DMS53 (cell line): ENCODE measurements around the gene PCDHGC5.

Experiments used
- DNase-seq: peaks from one replicate; lab custom pipeline; 2025; lab: John Stamatoyannopoulos, UW

The PCDHGC5 gene

GRCh38 chr5:141490771-141491170 lies 1.9 kb downstream of the PCDHGC5 start:
- no peak for DNase-seq

GRCh38 chr5:141491323-141492167 lies 2.7 kb downstream of the PCDHGC5 start:
- no peak for DNase-seq

- DNase-seq, result no peak
Observed at GRCh38 chr5:141492168-141492885, 3.4 kb downstream of the PCDHGC5 start.

DNA sequence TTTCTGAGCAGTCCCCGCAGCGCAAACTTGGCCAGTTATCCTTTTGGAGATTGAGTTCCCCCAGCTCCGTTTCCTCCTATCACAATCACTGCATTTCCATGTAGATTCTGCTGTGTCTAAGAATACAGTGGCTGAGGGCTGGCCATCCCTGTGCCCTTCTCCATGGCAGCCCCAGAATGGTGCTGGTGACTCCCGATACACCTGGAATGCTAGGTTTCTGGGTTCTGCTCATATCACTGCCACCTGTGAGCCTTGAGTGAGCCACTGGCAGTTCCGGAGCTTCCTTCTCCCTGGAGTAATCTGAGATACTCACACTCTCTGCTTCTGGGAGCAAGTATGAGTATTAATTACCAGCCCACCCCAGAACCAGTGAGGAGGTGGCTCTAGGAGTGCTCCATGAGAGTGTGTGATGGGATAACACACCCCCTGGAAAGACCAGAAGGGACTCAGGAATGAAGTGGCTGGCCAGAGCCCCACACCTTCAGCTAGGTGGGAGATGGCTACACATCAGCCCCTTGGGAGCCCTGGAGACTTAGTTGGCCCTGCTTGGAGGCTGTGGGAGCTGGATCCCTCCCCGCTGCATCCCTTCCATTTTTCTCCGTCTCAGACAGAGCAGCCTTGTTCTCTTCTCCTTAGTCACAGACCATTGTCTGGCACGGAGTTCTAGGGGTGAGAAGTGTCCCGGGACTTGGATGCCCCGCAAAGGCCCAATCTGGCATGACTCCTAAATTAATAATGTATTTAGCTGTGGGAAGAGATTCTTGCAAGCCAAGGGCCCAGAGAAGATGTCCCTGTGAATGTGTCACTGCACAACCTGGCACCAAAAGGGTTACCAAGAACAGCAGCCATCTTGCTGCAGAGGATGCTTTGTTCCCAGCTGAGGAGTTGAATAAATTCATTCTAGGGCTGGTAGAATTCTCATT lies 4.9 kb downstream of the PCDHGC5 start:
- no peak for DNase-seq

GRCh38 chr5:141494761-141495452 lies 6.0 kb downstream of the PCDHGC5 start:
- DNase-seq, result no peak

DNA sequence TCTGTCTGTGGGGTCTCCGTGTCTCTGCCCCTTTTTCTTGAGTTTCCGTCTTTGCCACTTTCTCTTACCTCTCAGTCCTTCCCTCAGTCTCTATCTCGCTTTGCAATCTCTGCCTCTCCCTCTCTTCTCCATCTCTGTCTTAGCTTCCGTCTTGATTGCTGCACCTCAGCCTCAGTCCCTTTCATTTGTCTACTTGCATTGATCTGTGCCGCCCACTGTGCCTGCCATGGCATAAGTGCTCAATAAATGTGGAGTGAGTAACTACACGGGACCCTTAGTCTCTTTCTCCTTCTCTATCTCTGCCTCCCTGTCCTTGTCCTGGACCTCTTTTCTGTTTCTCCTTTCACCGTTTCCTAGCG lies 6.6 kb downstream of the PCDHGC5 start:
- DNase-seq, result no peak

DNA sequence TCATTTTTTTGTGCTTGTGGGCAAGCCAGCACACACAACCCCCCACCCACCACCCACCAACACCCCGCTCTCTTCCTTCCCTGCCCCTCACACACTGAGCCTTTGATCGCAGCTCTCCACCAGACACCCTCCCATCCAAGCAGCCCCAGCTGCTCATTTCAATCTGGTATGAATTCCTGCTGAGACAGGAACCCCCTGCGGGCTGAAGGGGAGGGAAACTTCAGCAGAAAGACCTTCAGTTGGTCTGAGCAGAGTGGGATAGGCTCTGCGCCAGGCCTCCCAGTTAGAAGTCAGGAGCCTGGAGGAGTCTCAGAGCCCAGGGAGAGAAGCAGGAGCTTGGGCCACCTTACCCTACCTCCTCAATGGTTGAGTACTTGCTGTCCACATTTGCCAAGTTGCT lies 7.2 kb downstream of the PCDHGC5 start:
- DNase-seq, result no peak

GRCh38 chr5:141501761-141502160 lies 12.9 kb downstream of the PCDHGC5 start:
- no peak for DNase-seq

DNA sequence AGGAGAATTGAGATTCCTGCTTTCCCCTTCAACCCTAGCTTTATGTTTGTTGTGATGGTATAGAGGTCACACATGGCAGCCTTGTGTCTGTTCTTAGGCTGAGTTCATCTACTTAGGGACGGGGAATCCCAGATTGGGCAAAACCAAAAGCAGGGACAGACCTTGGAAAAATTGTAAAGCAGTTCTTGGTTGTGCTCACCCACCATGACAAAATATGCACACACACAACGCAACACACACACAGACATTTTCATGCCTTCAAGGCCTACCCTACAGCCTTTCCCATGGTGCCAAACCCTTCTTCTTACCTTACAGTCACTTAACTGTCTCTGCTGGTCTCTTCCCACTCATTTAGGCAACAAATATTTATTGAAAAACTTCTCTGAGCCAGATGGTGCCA lies 14.8 kb downstream of the PCDHGC5 start:
- DNase-seq, result no peak

- DNase-seq, result no peak
Observed at GRCh38 chr5:141504216-141504615, 15.3 kb downstream of the PCDHGC5 start.

DNA sequence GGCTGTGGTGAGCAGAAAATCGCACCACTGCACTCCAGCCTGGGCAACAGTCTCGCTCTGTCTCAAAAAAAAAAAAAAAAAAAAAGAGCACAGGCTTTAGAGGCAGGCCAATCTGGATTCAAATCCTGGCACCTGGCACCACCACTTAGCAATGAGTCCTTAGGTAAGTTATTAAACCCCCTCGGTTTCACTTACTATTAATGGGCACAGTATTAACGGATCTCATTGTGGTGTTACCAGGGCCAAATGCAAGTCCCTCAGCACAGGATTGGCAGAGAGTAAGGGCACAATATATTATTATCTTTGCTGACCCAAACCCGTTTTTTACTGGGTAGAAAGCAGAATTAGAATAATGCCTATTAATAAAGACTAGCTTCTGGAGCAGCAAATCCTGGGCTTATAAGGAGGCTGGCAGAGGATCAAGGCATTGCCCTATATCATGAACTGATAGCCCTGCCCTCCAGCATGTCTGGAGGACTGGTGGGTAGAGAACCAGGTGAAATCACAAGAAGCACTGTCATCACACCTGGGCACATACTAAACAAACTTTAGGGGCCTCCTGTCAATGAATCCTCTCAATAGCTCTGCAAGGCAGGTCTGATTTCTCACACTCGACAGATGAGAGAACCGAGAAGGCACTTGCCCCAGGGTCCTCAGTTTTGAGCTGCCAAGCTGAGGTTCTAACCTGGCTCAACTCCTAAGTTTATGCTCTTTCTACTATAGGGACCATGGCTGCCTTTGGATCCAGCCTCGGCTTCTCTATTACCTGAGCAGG lies 17.7 kb downstream of the PCDHGC5 start:
- no peak for DNase-seq

- no peak for DNase-seq
Observed at GRCh38 chr5:141507387-141508091, 18.7 kb downstream of the PCDHGC5 start.

DNA sequence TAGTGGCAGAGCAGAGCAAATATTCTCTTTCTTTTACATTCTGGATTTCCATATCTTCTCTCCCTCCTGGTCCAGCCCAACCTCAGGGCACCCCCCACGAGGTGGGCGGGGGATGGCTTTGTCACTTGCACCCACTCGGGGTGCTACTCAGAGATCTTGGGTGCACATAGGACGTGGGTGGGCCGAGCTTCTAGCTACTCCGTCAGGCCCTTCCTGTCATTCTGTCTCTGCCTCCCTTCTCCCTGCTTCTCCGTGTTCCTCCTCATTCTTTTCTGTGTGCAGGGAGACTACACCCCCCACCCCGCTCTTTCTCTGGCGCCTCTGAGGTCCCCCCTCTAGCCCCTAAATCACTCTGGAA lies 19.5 kb downstream of the PCDHGC5 start:
- DNase-seq, result no peak

DNA sequence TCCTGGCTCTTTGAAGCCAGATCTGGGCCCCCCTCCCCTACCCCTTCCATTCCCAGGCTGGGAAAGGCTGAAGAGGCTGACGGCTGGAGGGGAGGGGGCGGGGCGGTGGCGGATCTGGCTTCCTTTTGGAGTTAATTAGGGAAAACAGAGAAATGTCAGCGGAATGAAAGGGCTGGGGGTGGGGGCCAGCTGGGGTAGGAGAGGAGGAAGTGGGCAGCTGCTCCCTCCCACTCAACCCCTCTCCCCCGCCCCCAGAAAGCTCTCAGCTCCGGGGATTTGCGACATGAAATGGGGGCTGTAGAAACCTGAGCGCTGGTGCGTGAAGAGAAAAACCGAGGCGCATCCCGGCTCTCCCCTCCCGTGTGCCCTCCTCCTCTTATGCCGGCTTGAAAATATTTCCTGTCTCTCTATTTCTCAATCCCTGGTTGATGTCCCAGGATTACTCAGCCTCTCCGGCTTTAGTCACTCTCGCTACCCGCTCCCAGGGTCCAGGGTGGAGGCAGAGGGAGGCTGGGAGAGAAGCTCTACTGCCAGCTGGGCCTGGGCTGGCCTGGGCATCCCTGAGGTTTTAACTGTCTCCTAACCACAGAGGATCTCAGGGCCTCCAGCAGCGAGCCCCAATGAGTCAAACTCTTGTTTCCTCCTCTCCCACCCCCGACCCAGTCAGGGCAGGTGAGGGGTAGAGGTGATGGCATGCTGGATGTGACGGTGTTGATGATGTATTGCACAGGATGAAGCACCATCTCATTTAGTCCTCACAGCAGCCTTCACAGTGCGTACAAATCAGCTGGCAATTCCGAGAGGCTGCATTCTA lies 20.1 kb downstream of the PCDHGC5 start:
- DNase-seq, result peak; percentile 20

GRCh38 chr5:141510160-141510559 lies 21.3 kb downstream of the PCDHGC5 start:
- no peak for DNase-seq

DNA sequence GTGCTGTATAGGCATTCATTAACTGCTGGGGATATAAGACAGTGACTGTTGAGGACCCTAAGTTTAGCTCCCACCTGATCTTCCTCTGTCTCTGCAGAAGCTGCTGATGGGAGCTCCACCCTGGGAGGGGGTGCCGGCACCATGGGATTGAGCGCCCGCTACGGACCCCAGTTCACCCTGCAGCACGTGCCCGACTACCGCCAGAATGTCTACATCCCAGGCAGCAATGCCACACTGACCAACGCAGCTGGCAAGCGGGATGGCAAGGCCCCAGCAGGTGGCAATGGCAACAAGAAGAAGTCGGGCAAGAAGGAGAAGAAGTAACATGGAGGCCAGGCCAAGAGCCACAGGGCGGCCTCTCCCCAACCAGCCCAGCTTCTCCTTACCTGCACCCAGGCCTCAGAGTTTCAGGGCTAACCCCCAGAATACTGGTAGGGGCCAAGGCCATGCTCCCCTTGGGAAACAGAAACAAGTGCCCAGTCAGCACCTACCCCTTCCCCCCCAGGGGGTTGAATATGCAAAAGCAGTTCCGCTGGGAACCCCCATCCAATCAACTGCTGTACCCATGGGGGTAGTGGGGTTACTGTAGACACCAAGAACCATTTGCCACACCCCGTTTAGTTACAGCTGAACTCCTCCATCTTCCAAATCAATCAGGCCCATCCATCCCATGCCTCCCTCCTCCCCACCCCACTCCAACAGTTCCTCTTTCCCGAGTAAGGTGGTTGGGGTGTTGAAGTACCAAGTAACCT lies 22.1 kb downstream of the PCDHGC5 start:
- DNase-seq, result no peak

DNA sequence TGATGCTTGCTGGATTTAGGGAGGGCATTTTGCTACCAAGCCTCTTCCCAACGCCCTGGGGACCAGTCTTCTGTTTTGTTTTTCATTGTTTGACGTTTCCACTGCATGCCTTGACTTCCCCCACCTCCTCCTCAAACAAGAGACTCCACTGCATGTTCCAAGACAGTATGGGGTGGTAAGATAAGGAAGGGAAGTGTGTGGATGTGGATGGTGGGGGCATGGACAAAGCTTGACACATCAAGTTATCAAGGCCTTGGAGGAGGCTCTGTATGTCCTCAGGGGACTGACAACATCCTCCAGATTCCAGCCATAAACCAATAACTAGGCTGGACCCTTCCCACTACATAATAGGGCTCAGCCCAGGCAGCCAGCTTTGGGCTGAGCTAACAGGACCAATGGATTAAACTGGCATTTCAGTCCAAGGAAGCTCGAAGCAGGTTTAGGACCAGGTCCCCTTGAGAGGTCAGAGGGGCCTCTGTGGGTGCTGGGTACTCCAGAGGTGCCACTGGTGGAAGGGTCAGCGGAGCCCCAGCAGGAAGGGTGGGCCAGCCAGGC lies 23.0 kb downstream of the PCDHGC5 start:
- DNase-seq, result no peak

GRCh38 chr5:141512390-141512910 lies 23.6 kb downstream of the PCDHGC5 start:
- DNase-seq, result peak; percentile 87
